ENCODE results near the gene F9. TPM values are rescaled to one million over a fixed set of nuclear protein-coding genes. Genes with fewer than 3 reads are reported as not detected.

F9 gene
- total RNA-seq, 1 donor from 2014 or later = not detected

DNA sequence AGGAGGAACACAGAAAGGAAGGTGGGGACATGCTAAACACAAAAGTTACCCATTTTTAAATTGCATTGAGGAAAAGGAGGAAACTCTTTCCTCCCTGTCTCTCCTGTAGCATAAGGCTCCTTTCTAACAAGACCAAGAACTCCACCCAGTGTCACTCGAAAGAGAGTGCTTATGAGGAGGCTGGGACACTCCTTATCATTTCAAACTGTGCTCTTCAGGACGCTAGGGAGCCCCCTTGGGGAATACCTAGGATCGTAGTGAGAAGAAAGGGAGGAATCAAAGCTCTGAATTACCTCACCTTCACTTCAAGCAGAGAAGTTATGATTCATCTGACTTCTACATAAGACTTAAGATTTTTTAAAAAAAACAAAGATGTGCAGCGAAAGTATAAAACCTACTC is 65.5 kb downstream of the F9 start:
- no peak overlapping the region for H3K27ac ChIP-seq
- no peaks in the 10 kb centered on the region for H3K4me1 ChIP-seq
- H3K9me3 ChIP-seq = no peaks in the 10 kb centered on the region
- H3K27me3 ChIP-seq (ENCODE audit: low read depth) = no peaks in the 10 kb centered on the region
- ATAC-seq (no peak), DNase-seq (no peak)
- TF ChIP-seq, protein P1, sequence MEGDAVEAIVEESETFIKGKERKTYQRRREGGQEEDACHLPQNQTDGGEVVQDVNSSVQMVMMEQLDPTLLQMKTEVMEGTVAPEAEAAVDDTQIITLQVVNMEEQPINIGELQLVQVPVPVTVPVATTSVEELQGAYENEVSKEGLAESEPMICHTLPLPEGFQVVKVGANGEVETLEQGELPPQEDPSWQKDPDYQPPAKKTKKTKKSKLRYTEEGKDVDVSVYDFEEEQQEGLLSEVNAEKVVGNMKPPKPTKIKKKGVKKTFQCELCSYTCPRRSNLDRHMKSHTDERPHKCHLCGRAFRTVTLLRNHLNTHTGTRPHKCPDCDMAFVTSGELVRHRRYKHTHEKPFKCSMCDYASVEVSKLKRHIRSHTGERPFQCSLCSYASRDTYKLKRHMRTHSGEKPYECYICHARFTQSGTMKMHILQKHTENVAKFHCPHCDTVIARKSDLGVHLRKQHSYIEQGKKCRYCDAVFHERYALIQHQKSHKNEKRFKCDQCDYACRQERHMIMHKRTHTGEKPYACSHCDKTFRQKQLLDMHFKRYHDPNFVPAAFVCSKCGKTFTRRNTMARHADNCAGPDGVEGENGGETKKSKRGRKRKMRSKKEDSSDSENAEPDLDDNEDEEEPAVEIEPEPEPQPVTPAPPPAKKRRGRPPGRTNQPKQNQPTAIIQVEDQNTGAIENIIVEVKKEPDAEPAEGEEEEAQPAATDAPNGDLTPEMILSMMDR (IDR thresholded peaks at IDR 0.05) = no peak
- H3K4me3 ChIP-seq = no peak overlapping the region
- intact Hi-C loops (cut with DNase I) = no loop called here
- no peaks in the 10 kb centered on the region for H3K36me3 ChIP-seq

DNA sequence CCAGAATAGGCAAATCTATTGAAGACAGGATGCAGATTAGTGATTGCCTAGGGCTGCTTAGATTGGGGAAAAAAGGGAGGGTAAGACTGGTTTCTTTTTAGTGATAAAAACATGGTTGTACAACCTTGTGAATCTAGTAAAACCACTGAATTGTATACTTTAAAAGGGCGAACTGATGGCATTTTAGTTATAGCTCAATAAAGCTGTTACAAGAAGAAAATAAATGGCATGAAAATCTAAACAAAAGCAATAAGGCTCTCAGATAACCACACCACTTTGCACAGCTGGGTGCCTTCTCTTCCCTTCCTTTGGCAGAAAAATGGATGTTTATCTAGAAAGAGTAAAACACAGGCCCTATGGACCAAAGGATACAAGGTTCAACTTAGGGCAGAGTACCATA is 69.6 kb downstream of the F9 start:
- ATAC-seq (no peak), DNase-seq (no peak)
- Histone ChIP-seq H3K9me3 (no peaks in the 10 kb centered on the region), H3K27me3 (ENCODE audit: low read depth) (no peaks in the 10 kb centered on the region), H3K4me3 (no peak overlapping the region), H3K36me3 (no peaks in the 10 kb centered on the region), H3K4me1 (no peaks in the 10 kb centered on the region), H3K27ac (no peak overlapping the region)
- TF ChIP-seq, protein P1 (IDR thresholded peaks at IDR 0.05) = no peak
- intact Hi-C loops (cut with DNase I) = no loop called here

Other genes with a start within 250 kb of the F9 start
- not detected for gene MCF2, start 177.4 kb downstream of the F9 start, total RNA-seq